Esophagus muscularis mucosa (tissue), 4 donors: ENCODE measurements around the gene RSRC1. TPM values are rescaled to one million over a fixed set of nuclear protein-coding genes. Genes with fewer than 3 reads are reported as not detected.
"Not testable (repeated sequence)": the region's sequence is repeated elsewhere in the genome, so short reads cannot be mapped to it uniquely, and the experiment has no call there.

ENCODE experiments used
- DNase-seq: peaks from one replicate; pipeline ENCODE4 v3.0.0-alpha.2; 2017; ENCODE audit errors: extremely low spot score
- H3K27ac ChIP-seq, 4 donors: fragments of 200-600 bp; sonication (generic); replicated peaks in 1 of 4; 1 replicate in 3 of 4; 2 replicates in 1 of 4; pipeline ENCODE4 v1.5.1; 2016 to 2019; ENCODE audit warnings: mild to moderate bottlenecking in 1 of 4
- H3K27me3 ChIP-seq, 4 donors: fragments of 200-600 bp; sonication (generic); one replicate each; pipeline versions ENCODE4 v1.5.1 to v1.6.0; 2016 to 2019
- H3K36me3 ChIP-seq, 4 donors: fragments of 200-600 bp; sonication (generic); one replicate each; pipeline ENCODE4 v1.5.1; 2016 to 2019
- H3K4me1 ChIP-seq, 4 donors: fragments of 200-600 bp; sonication (generic); one replicate each; pipeline ENCODE4 v1.5.1; 2016 to 2019
- H3K4me3 ChIP-seq, 4 donors: fragments of 200-600 bp; sonication (generic); 1 replicate in 2 of 4; 2 replicates in 2 of 4; pipeline ENCODE4 v1.5.1; 2016 to 2019; ENCODE audit warnings: mild to moderate bottlenecking in 4 of 4, moderate library complexity in 1 of 4
- H3K9me3 ChIP-seq, 4 donors: fragments of 200-600 bp; sonication (generic); 1 replicate in 3 of 4; 2 replicates in 1 of 4; pipeline ENCODE4 v1.5.1; 2016 to 2019
- EP300 ChIP-seq: sonication (generic); formaldehyde crosslinking; IDR thresholded peaks from one replicate; pipeline ENCODE4 v1.6.1; 2017; ENCODE audit warnings: antibody characterized with exemption
- POLR2A ChIP-seq: fragments of 450-650 bp; IDR thresholded peaks from one replicate; pipeline ENCODE4 v1.6.1; 2017; ENCODE audit warnings: antibody characterized with exemption, moderate library complexity, mild to moderate bottlenecking, low read depth
- POLR2AphosphoS5 ChIP-seq, 2 donors: sonication (generic); formaldehyde crosslinking; IDR thresholded peaks; one replicate each; pipeline ENCODE4 v1.6.1; 2017; ENCODE audit warnings: antibody characterized with exemption in 2 of 2
- WGBS: methylation state at CpG from one replicate; pipeline ENCODE4 v1.1.5; 2018; 5-methylcytosine and 5-hydroxymethylcytosine counted together
- intact Hi-C: fragments of 100-400 bp; cut with DNase I; formaldehyde crosslinking; loops from one replicate; pipeline ENCODE4 v1.15.1; 2023
- total RNA-seq, 4 donors: library from RNA; depleted of rRNA; stranded (reverse); fragments of >200 nt; gene quantifications; one replicate each; pipeline versions ENCODE4 v1.1.0 to v1.2.1, GENCODE V29; 2016
- TF ChIP-seq, protein P1 (sequence below), 3 experiments: fragments of 200-600 bp in 2 of 3; fragments of 450-650 bp in 1 of 3; sonication (generic) in 2 of 3; IDR thresholded peaks; one replicate each; pipeline ENCODE4 v1.5.1; 2017 to 2019; ENCODE audit warnings: antibody characterized with exemption in 3 of 3, mild to moderate bottlenecking in 2 of 3, moderate library complexity in 1 of 3

RSRC1 gene
- total RNA-seq, 4 donors from 2014 or later = 33.1 to 57.3 (median 40.6) TPM

GRCh38 chr3:158493931-158494330 lies 384.0 kb downstream of the RSRC1 start:
- no peak for DNase-seq
- intact Hi-C loops = no loop called here
- Histone ChIP-seq H3K27ac (no peak overlapping the region), H3K4me1 (no peaks in the 10 kb centered on the region), H3K36me3 (no peaks in the 10 kb centered on the region), H3K4me3 (no peak overlapping the region), H3K9me3 (peaks cover 0 to 4% (median 0%) of the 10 kb centered on the region in 4 donors), H3K27me3 (no peaks in the 10 kb centered on the region)
- 100% methylated on average over 1 of the region's 1 CpG for WGBS
- TF ChIP-seq, protein P1, sequence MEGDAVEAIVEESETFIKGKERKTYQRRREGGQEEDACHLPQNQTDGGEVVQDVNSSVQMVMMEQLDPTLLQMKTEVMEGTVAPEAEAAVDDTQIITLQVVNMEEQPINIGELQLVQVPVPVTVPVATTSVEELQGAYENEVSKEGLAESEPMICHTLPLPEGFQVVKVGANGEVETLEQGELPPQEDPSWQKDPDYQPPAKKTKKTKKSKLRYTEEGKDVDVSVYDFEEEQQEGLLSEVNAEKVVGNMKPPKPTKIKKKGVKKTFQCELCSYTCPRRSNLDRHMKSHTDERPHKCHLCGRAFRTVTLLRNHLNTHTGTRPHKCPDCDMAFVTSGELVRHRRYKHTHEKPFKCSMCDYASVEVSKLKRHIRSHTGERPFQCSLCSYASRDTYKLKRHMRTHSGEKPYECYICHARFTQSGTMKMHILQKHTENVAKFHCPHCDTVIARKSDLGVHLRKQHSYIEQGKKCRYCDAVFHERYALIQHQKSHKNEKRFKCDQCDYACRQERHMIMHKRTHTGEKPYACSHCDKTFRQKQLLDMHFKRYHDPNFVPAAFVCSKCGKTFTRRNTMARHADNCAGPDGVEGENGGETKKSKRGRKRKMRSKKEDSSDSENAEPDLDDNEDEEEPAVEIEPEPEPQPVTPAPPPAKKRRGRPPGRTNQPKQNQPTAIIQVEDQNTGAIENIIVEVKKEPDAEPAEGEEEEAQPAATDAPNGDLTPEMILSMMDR (IDR thresholded peaks at IDR 0.05) = no peak

DNA sequence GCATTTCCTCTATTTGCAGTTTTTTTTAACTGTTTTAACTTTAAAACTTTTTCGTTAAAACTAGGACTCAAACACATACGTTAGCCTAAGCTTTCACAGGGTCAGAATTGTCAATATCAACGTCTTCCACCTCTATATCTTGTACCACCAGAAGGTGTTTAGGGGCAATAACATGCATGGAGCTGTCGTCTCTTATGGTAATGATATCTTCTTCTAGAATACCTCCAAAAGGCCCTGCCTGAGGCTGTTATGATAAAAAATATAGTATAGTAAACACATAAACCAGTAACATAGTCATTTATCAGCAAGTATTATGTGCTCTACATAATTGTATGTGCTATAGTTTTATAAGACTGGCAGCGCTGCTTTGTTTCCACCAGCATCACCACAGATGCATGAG lies 384.8 kb downstream of the RSRC1 start:
- Histone ChIP-seq H3K27me3 (no peaks in the 10 kb centered on the region), H3K4me3 (no peak overlapping the region), H3K27ac (no peak overlapping the region), H3K4me1 (no peaks in the 10 kb centered on the region), H3K36me3 (no peaks in the 10 kb centered on the region), H3K9me3 (peaks cover 0 to 11% (median 0%) of the 10 kb centered on the region in 4 donors)
- intact Hi-C loops = no loop called here
- TF ChIP-seq EP300 (no peak), POLR2AphosphoS5 (IDR thresholded peaks at IDR 0.05) (no peak), POLR2A (no peak)
- TF ChIP-seq, protein P1 (IDR thresholded peaks at IDR 0.05) = no peak
- no peak for DNase-seq
- 94% methylated on average over 5 of the region's 5 CpGs for WGBS

DNA sequence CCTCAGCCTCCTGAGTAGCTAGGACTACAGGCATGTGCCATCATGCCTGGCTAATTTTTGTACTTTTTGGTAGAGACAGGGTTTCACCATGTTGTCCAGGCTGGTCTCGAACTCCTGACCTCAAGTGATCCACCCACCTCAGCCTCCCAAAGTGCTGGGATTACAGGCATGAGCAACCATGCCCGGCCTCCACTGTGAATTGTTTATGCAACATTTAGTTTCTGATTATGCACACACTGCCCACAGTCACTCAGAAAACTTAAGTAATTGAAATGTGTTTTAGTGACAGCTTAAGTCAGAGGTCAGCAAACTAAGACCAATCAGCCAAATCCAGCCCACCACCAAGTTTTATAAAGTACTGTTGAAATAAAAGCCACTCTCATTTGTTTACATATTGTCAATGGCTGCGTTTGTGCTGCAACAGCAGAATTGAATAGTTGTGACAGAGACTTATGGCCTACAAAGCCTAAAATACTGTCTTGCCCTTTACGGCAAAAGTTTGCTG lies 385.6 kb downstream of the RSRC1 start:
- WGBS = 88% methylated on average over 4 of the region's 4 CpGs
- peaks cover 0 to 13% (median 0%) of the 10 kb centered on the region in 4 donors for H3K9me3 ChIP-seq
- H3K4me1 ChIP-seq, H3K27me3 ChIP-seq, H3K4me3 ChIP-seq, H3K36me3 ChIP-seq, H3K27ac ChIP-seq, intact Hi-C loops, DNase-seq: not testable (repeated sequence)

DNA sequence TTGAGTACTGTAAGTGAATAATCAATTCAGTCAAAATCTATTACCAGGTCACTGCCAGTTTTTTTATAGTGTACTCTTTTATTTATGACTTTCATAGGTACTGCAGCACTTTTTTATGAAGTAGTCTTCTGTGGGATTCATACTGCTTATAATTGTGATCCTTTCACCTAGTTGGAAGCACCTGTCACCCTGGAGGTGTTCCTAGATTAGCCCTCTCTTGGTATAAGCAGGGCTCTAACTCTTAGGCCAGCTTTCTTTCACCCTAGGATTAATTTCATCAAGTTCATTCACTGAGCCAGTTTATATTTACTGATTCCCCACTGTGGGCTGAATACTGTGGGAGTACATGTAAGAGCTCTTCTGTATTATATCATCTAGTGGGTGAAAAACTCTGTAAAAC lies 395.2 kb downstream of the RSRC1 start:
- H3K27me3 ChIP-seq = no peaks in the 10 kb centered on the region
- H3K27ac ChIP-seq = no peak overlapping the region
- no peaks in the 10 kb centered on the region for H3K36me3 ChIP-seq
- DNase-seq = no peak
- TF ChIP-seq EP300 (no peak), POLR2AphosphoS5 (IDR thresholded peaks at IDR 0.05) (no peak), POLR2A (no peak)
- TF ChIP-seq, protein P1 (IDR thresholded peaks at IDR 0.05) = no peak
- no peaks in the 10 kb centered on the region for H3K4me1 ChIP-seq
- H3K9me3 ChIP-seq = no peaks in the 10 kb centered on the region
- no peak overlapping the region for H3K4me3 ChIP-seq
- intact Hi-C loops = no loop called here

DNA sequence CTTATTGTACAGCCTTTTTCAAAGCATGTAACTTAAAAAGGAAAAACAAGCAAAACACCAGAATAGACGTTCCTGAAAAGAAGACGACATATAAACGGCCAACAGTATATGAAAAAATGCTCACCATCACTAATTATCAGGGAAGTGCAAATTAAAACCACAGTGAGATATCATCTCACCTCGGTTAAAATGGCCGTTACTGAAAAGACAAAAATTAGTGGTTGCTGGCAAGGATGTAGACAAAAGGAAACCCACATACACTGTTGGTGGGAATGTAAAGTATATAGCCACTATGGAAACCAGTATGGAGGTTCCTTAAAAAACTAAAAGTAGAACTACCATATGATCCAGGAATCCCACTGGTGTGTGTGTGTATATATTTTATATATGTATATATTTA lies 396.6 kb downstream of the RSRC1 start:
- DNase-seq = no peak
- Histone ChIP-seq H3K4me1 (no peaks in the 10 kb centered on the region), H3K9me3 (no peaks in the 10 kb centered on the region), H3K27me3 (no peaks in the 10 kb centered on the region), H3K27ac (no peak overlapping the region), H3K4me3 (no peak overlapping the region), H3K36me3 (no peaks in the 10 kb centered on the region)
- intact Hi-C loops = no loop called here
- TF ChIP-seq POLR2A (no peak), POLR2AphosphoS5 (IDR thresholded peaks at IDR 0.05) (no peak), EP300 (no peak)
- TF ChIP-seq, protein P1 (IDR thresholded peaks at IDR 0.05) = no peak
- 76% methylated on average over 5 of the region's 5 CpGs for WGBS
